Measurements from ENCODE around the gene LRRC39. TPM values are rescaled to one million over a fixed set of nuclear protein-coding genes. Genes with fewer than 3 reads are reported as not detected.

Gene LRRC39
- polyA plus RNA-seq, 4 donors = 1.7 to 3.8 (median 2.5) TPM

Other genes starting within 250 kb of the LRRC39 start
- gene SLC35A3, start 208.3 kb downstream of the LRRC39 start, polyA plus RNA-seq (ENCODE audit: insufficient read length in 4 of 4) = 10 to 100 TPM; 30.6 to 41.0 (median 38.4) TPM
- 10 to 100 TPM in 2 of 4 donors, 1 to 10 TPM in 2; 7.5 to 10.8 (median 10.0) TPM for gene SASS6, start 45.3 kb downstream of the LRRC39 start, polyA plus RNA-seq (ENCODE audit: insufficient read length in 4 of 4)
- gene TRMT13, start 45.1 kb downstream of the LRRC39 start, polyA plus RNA-seq (ENCODE audit: insufficient read length in 4 of 4) = 10 to 100 TPM; 28.6 to 39.2 (median 34.6) TPM
- gene DBT, start 71.6 kb upstream of the LRRC39 start, polyA plus RNA-seq (ENCODE audit: insufficient read length in 4 of 4) = 10 to 100 TPM; 24.0 to 32.6 (median 26.7) TPM
- 10 to 100 TPM; 33.2 to 36.6 (median 34.8) TPM for gene RTCA, start 88.0 kb upstream of the LRRC39 start, polyA plus RNA-seq (ENCODE audit: insufficient read length in 4 of 4)
- 10 to 100 TPM; 29.4 to 34.7 (median 32.5) TPM for gene CDC14A, start 174.2 kb upstream of the LRRC39 start, polyA plus RNA-seq (ENCODE audit: insufficient read length in 4 of 4)

Measured in right renal pelvis (tissue), 4 donors.